OCI-LY3 (cell line): ENCODE results near the gene UNC93B1.

Source experiments
- H2AFZ ChIP-seq: fragments of 200-600, 300-600 bp; shearing (Covaris generic); 2 replicates; pipeline ENCODE4 v1.6.0; 2014; ENCODE audit warnings: antibody characterized with exemption, low read depth, low read length
- H3K27ac ChIP-seq: fragments of 200-600, 300-600 bp; sonication (generic); 2 replicates; pipeline ENCODE4 v1.5.1; 2014; ENCODE audit warnings: mild to moderate bottlenecking, low read length, moderate library complexity, mixed read lengths
- H3K27me3 ChIP-seq: fragments of 200-600, 300-600 bp; sonication (generic); 2 replicates; pipeline ENCODE4 v1.6.1; 2014; ENCODE audit warnings: low read depth, low read length, mixed read lengths
- H3K36me3 ChIP-seq: fragments of 200-600, 300-600 bp; sonication (generic); replicated peaks from 2 replicates; pipeline ENCODE3; 2014; ENCODE audit warnings: low read depth, low read length, mixed read lengths
- H3K4me1 ChIP-seq: fragments of 300-600, 200-600 bp; sonication (generic); 2 replicates; pipeline ENCODE4 v1.6.1; 2014; ENCODE audit warnings: low read length, mixed read lengths
- H3K4me2 ChIP-seq: fragments of 200-600, 300-600 bp; sonication (generic); 2 replicates; pipeline ENCODE4 v1.6.1; 2014; ENCODE audit warnings: low read length, mixed read lengths
- H3K4me3 ChIP-seq: fragments of 300-600, 200-600 bp; sonication (generic); 2 replicates; pipeline ENCODE4 v1.5.1; 2014; ENCODE audit warnings: antibody characterized with exemption, mild to moderate bottlenecking, low read length, moderate library complexity
- H3K79me2 ChIP-seq: fragments of 300-600, 200-600 bp; shearing (Covaris generic); 2 replicates; pipeline ENCODE4 v1.6.1; 2014; ENCODE audit warnings: mild to moderate bottlenecking, low read length, mixed read lengths
- H3K9ac ChIP-seq: fragments of 300-600, 200-600 bp; shearing (Covaris generic); 2 replicates; pipeline ENCODE4 v1.6.0; 2014; ENCODE audit warnings: mild to moderate bottlenecking, low read length, moderate library complexity
- H3K9me3 ChIP-seq: fragments of 200-600, 300-600 bp; shearing (Covaris generic); 2 replicates; pipeline ENCODE4 v1.6.1; 2014; ENCODE audit warnings: low read length, mixed read lengths; ENCODE audit not compliant: insufficient read depth
- H4K20me1 ChIP-seq: fragments of 200-600, 300-600 bp; sonication (generic); 2 replicates; pipeline ENCODE4 v1.6.1; 2016; ENCODE audit warnings: low read length, mixed read lengths; ENCODE audit not compliant: insufficient read depth
- EZH2phosphoT487 ChIP-seq: fragments of 200-600 bp; shearing (Covaris generic); IDR thresholded peaks from 2 replicates; pipeline ENCODE4 v1.6.1; 2018; ENCODE audit warnings: antibody characterized with exemption, mixed run types, low read depth
- TF ChIP-seq, protein P1 (sequence below): fragments of 200-600, 300-600 bp; sonication (generic); IDR thresholded peaks from 2 replicates; pipeline ENCODE4 v1.5.1; 2014; ENCODE audit warnings: antibody characterized with exemption, low read length, low read depth

Gene UNC93B1

DNA sequence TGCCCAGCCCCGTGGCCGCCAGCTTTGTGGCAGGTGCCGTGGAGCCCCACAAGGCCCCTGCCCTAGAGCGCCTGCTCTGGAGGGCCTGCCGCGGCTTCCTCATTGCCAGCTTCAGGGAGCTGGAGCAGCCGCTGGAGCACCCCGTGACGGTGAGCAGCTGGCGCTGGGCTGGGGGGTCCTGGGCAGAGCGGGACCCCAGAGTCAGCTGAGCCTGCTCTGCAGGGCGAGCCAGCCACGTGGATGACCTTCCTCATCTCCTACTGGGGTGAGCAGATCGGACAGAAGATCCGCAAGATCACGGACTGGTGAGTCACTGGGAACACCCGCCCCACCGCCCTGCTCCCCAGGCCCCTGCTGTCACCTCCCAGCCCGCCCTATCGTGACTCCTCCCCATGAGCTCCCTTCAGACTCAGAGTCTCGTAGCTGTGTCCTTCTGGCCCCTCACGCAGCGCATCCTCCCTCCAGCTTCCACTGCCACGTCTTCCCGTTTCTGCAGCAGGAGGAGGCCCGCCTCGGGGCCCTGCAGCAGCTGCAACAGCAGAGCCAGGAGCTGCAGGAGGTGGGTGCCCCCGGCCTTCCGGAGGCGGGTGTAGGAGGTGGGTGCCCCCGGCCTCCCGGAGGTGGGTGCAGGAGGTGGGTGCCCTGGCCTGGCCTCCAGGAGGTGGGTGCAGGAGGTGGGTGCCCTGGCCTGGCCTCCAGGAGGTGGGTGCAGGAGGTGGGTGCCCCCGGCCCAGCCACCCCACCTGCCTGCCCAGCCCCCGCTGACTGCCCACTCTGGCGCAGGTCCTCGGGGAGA, 39.6 kb upstream of the UNC93B1 start:
- H3K27me3 ChIP-seq: no peaks in the 10 kb centered on the region
- no peaks in the 10 kb centered on the region; the same call in 1 of the 2 replicates for H4K20me1 ChIP-seq
- H3K27ac ChIP-seq: no peak overlapping the region
- no peak overlapping the region for H3K9ac ChIP-seq
- peaks cover 13% of the 10 kb centered on the region for H3K4me1 ChIP-seq
- no peak for TF ChIP-seq EZH2phosphoT487
- peaks cover 46% of the 10 kb centered on the region for H3K36me3 ChIP-seq
- H3K9me3 ChIP-seq: no peaks in the 10 kb centered on the region
- no peak overlapping the region for H3K4me2 ChIP-seq
- H3K79me2 ChIP-seq: peaks cover 45% of the 10 kb centered on the region
- no peak overlapping the region for H3K4me3 ChIP-seq
- no peak overlapping the region for H2AFZ ChIP-seq

DNA sequence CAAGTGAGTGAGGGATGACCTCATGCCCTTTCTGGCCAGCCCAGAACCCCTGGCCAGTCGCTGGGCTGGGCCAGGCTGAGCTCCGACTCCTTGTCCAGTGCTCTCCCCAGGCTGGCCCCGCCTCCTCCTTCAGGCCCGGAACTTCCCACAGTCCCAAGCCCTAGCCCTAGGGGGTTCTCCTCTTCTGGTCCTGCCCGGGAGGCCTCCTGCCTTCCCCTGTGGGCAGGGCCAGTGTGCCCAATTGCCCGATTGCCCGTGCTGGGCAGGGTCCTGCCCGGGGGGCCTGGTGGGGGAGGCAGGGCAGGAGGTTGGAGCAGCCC, 39.1 kb upstream of the UNC93B1 start:
- Histone ChIP-seq H3K4me3 (no peak overlapping the region), H3K4me2 (no peak overlapping the region), H3K4me1 (peaks cover 19% of the 10 kb centered on the region), H4K20me1 (no peaks in the 10 kb centered on the region; the same call in 1 of the 2 replicates), H3K9ac (no peak overlapping the region), H3K9me3 (no peaks in the 10 kb centered on the region), H2AFZ (no peak overlapping the region), H3K27me3 (no peaks in the 10 kb centered on the region), H3K27ac (no peak overlapping the region), H3K36me3 (peaks cover 44% of the 10 kb centered on the region), H3K79me2 (peaks cover 45% of the 10 kb centered on the region)
- no peak for TF ChIP-seq EZH2phosphoT487
- TF ChIP-seq, protein P1, sequence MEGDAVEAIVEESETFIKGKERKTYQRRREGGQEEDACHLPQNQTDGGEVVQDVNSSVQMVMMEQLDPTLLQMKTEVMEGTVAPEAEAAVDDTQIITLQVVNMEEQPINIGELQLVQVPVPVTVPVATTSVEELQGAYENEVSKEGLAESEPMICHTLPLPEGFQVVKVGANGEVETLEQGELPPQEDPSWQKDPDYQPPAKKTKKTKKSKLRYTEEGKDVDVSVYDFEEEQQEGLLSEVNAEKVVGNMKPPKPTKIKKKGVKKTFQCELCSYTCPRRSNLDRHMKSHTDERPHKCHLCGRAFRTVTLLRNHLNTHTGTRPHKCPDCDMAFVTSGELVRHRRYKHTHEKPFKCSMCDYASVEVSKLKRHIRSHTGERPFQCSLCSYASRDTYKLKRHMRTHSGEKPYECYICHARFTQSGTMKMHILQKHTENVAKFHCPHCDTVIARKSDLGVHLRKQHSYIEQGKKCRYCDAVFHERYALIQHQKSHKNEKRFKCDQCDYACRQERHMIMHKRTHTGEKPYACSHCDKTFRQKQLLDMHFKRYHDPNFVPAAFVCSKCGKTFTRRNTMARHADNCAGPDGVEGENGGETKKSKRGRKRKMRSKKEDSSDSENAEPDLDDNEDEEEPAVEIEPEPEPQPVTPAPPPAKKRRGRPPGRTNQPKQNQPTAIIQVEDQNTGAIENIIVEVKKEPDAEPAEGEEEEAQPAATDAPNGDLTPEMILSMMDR: no peak

DNA sequence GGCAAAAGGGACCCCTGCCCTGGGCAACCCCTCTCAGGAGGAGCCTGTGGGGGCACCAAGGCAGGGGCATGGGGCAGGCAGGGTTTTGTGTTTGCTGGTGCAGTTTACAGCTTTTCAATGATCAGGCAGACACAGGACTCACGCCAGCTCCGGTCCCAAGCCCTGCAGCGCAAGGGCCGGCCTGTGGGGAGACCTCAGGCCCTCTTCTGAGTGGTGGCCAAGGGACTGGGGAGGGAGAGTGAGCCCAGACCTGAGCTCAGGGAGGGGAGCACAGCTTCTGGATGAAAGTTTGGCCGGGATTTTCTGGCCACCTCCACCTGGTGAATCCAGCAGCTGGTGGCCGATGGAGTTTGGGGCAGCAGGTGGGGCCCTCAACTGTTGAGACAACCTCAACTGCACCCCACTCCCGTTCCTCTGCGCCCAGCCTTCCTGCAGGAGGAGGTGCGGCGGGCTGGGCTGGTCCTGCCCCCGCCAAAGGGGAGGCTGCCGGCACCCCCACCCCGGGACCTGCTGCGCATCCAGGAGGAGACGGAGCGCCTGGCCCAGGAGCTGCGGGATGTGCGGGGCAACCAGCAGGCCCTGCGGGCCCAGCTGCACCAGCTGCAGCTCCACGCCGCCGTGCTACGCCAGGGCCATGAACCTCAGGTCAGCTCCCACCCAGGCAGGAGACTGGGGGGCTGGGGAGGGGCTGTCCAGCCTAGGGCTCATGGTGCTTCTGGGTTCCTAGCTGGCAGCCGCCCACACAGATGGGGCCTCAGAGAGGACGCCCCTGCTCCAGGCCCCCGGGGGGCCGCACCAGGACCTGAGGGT, 38.5 kb upstream of the UNC93B1 start:
- no peak for TF ChIP-seq EZH2phosphoT487
- TF ChIP-seq, protein P1: no peak
- Histone ChIP-seq H3K27ac (no peak overlapping the region), H3K36me3 (peaks cover 40% of the 10 kb centered on the region), H3K4me1 (peaks cover 20% of the 10 kb centered on the region), H3K27me3 (no peaks in the 10 kb centered on the region), H3K9ac (no peak overlapping the region), H3K4me2 (no peak overlapping the region), H4K20me1 (no peaks in the 10 kb centered on the region; the same call in 1 of the 2 replicates), H3K9me3 (no peaks in the 10 kb centered on the region), H3K79me2 (peaks cover 45% of the 10 kb centered on the region), H3K4me3 (no peak overlapping the region), H2AFZ (no peak overlapping the region)

DNA sequence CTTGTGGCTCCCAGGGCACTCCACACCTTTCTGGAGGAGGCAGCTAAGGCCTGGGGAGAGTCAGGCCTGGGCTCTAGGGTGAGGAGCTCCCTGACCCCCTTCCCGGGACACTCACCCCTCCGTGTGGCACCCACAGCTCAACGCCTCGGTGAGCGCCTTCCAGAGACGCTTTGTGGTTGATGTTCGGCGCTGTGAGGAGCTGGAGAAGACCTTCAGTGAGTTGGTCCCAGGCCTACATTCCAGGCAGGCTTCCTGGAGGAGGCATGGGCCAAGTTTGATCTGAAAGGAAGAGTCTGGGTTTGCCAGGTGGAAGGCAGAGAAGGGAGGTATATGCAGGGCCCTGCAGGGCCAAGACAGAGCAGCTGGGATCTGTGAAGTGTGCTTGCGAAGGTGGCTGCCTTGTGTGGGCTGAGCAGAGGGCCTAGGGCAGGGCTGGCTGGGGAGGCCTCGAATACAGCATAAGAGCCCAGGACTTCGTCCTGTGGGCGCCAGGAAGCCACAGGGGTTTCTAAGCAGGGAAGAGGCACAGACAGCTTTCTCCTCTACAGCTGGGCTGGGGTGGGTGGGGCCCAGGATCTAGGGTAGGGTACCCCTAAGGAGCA, 37.8 kb upstream of the UNC93B1 start:
- Histone ChIP-seq H3K4me1 (peaks cover 20% of the 10 kb centered on the region), H2AFZ (no peak overlapping the region), H3K27ac (peak overlapping the region; percentile 90), H3K4me3 (no peak overlapping the region), H3K27me3 (no peaks in the 10 kb centered on the region), H3K4me2 (no peak overlapping the region), H3K9ac (no peak overlapping the region), H3K9me3 (no peaks in the 10 kb centered on the region), H3K79me2 (peaks cover 45% of the 10 kb centered on the region), H4K20me1 (no peaks in the 10 kb centered on the region; the same call in 1 of the 2 replicates), H3K36me3 (peaks cover 38% of the 10 kb centered on the region)
- TF ChIP-seq EZH2phosphoT487: no peak
- TF ChIP-seq, protein P1: no peak
